PFSK-1 (cell line): Measurements from ENCODE around the gene PERM1.

Experiments used
- POLR2AphosphoS5 ChIP-seq: IDR thresholded peaks from 2 replicates; pipeline ENCODE4 v1.6.1; 2012; ENCODE audit warnings: low read depth, mild to moderate bottlenecking, control low read depth, low read length, moderate library complexity
- TAF1 ChIP-seq: IDR thresholded peaks from 2 replicates; pipeline ENCODE4 v1.6.1; 2012; ENCODE audit warnings: low read length, control low read depth, borderline replicate concordance; ENCODE audit not compliant: insufficient read depth

GRCh38 chr1:940107-941014 is 41.5 kb downstream of the PERM1 start:
- no peak for TF ChIP-seq POLR2AphosphoS5
- no peak for TF ChIP-seq TAF1
